Duodenal mucosa (tissue), 2 donors: ENCODE data around the gene MED15.

ENCODE experiments used
- H3K27ac ChIP-seq: one replicate; pipeline ENCODE4 v1.7.0; 2013; ENCODE audit warnings: low read depth, low read length
- H3K27me3 ChIP-seq, 2 donors: one replicate each; pipeline ENCODE4 v1.7.0; 2013; ENCODE audit warnings: low read length in 2 of 2, control low read depth in 1 of 2; ENCODE audit not compliant: insufficient read depth in 2 of 2, control insufficient read depth in 1 of 2
- H3K36me3 ChIP-seq, 2 donors: one replicate each; pipeline ENCODE4 v1.7.0; 2013; ENCODE audit warnings: low read length in 2 of 2, control low read depth in 1 of 2; ENCODE audit not compliant: insufficient read depth in 2 of 2, control insufficient read depth in 1 of 2
- H3K4me1 ChIP-seq, 2 donors: one replicate each; pipeline ENCODE4 v1.7.0; 2013; ENCODE audit warnings: low read length in 2 of 2, control low read depth in 1 of 2; ENCODE audit not compliant: insufficient read depth in 2 of 2, control insufficient read depth in 1 of 2
- H3K4me3 ChIP-seq, 2 donors: one replicate each; pipeline ENCODE4 v1.7.0; 2013; ENCODE audit warnings: low read length in 2 of 2, low read depth in 1 of 2
- H3K9ac ChIP-seq, 2 donors: one replicate each; pipeline ENCODE4 v1.7.0; 2013; ENCODE audit warnings: low read length in 2 of 2, low read depth in 1 of 2
- H3K9me3 ChIP-seq, 2 donors: one replicate each; pipeline ENCODE4 v1.7.0; 2013; ENCODE audit warnings: low read length in 2 of 2, control low read depth in 1 of 2; ENCODE audit not compliant: control insufficient read depth in 1 of 2

The MED15 gene

GRCh38 chr22:20636075-20636812 lies 128.8 kb downstream of the MED15 start:
- no peak overlapping the region for H3K27ac ChIP-seq

GRCh38 chr22:20636945-20637344 lies 129.5 kb downstream of the MED15 start:
- Histone ChIP-seq H3K36me3 (no peaks in the 10 kb centered on the region), H3K9ac (no peak overlapping the region), H3K4me1 (no peaks in the 10 kb centered on the region), H3K27me3 (peaks cover 0 to 4% of the 10 kb centered on the region in 2 donors), H3K27ac (no peak overlapping the region), H3K9me3 (peaks cover 0 to 4% of the 10 kb centered on the region in 2 donors), H3K4me3 (no peak overlapping the region)

More at GRCh38 chr22:20636075-20636812, 128.8 kb downstream of the MED15 start:
- peaks cover 0 to 4% of the 10 kb centered on the region in 2 donors for H3K27me3 ChIP-seq
- no peak overlapping the region for H3K4me3 ChIP-seq
- no peaks in the 10 kb centered on the region for H3K4me1 ChIP-seq
- H3K9me3 ChIP-seq = peaks cover 0 to 4% of the 10 kb centered on the region in 2 donors
- no peaks in the 10 kb centered on the region for H3K36me3 ChIP-seq
- H3K9ac ChIP-seq = no peak overlapping the region
